B cell (primary cell): ENCODE data around the gene GPR61. TPM values are rescaled to one million over a fixed set of nuclear protein-coding genes. Genes with fewer than 3 reads are reported as not detected.

ENCODE experiments used
- ATAC-seq: fragments of 200-7000 bp; cut with Tn5 transposase; one replicate; pipeline ENCODE4 v1.10.0; 2021; ENCODE audit warnings: low read depth, mild to moderate bottlenecking, moderate number of reproducible peaks, moderate library complexity
- CTCF ChIA-PET: fragments of 350-600 bp; sonication (Branson Sonifier 250); formaldehyde crosslinking; loops from one replicate; lab custom pipeline; 2021; ENCODE audit warnings: antibody characterized with exemption, inconsistent platforms; lab: Charles Lee
- POLR2A ChIA-PET: fragments of 350-600 bp; sonication (Branson Sonifier 250); formaldehyde crosslinking; loops from one replicate; lab custom pipeline; 2021; ENCODE audit warnings: antibody characterized with exemption; lab: Charles Lee
- DNase-seq: peaks from one replicate; pipeline ENCODE4 v3.0.0; 2013
- H2AFZ ChIP-seq: 2 replicates; pipeline ENCODE4 v1.6.1; 2012; ENCODE audit warnings: mild to moderate bottlenecking, low read depth, low read length; ENCODE audit not compliant: insufficient read depth, poor library complexity, severe bottlenecking
- H3K27ac ChIP-seq, 2 donors: 1 replicate in 1 of 2; 2 replicates in 1 of 2; pipeline ENCODE4 v1.5.1; 2012 to 2013; ENCODE audit warnings: low read length in 2 of 2, mild to moderate bottlenecking in 2 of 2, moderate library complexity in 1 of 2
- H3K27me3 ChIP-seq, 4 experiments: fragments of 200-600 bp in 1 of 4; sonication (generic) in 1 of 4; replicated peaks in 1 of 4; 1 replicate in 2 of 4; 2 replicates in 2 of 4; pipeline versions ENCODE4 v1.6.1 to v1.7.0; 2013 to 2016; ENCODE audit warnings: low read length in 3 of 4, mild to moderate bottlenecking in 2 of 4, mixed read lengths in 1 of 4, moderate library complexity in 1 of 4; ENCODE audit not compliant: insufficient read depth in 4 of 4, control insufficient read depth in 3 of 4; ENCODE audit errors: control extremely low read depth in 1 of 4
- H3K36me3 ChIP-seq, 2 experiments: replicated peaks in 1 of 2; 1 replicate in 1 of 2; 2 replicates in 1 of 2; pipeline versions ENCODE4 v1.6.1 to v1.7.1; 2013; ENCODE audit warnings: low read length in 1 of 2; ENCODE audit not compliant: insufficient read depth in 2 of 2, control insufficient read depth in 1 of 2; ENCODE audit errors: control extremely low read depth in 1 of 2, extremely low read depth in 1 of 2
- H3K4me1 ChIP-seq, 2 donors: fragments of 200-600 bp in 1 of 2; sonication (generic) in 1 of 2; 1 replicate in 1 of 2; 2 replicates in 1 of 2; pipeline versions ENCODE4 v1.5.1 to v1.6.1; 2013 to 2017; ENCODE audit warnings: low read length in 2 of 2; ENCODE audit not compliant: control insufficient read depth in 2 of 2, insufficient read depth in 2 of 2
- H3K4me2 ChIP-seq: replicated peaks from 2 replicates; pipeline ENCODE3; 2012; ENCODE audit warnings: mild to moderate bottlenecking, low read depth, low read length; ENCODE audit not compliant: poor library complexity, severe bottlenecking
- H3K4me3 ChIP-seq, 5 experiments: fragments of 200-600 bp in 1 of 5; sonication (generic) in 1 of 5; 1 replicate in 3 of 5; 2 replicates in 2 of 5; pipeline versions ENCODE4 v1.5.1 to v1.7.0; 2011 to 2016; ENCODE audit warnings: low read length in 4 of 5, mild to moderate bottlenecking in 4 of 5, low read depth in 2 of 5, control low read depth in 1 of 5, moderate library complexity in 1 of 5; ENCODE audit not compliant: insufficient read depth in 1 of 5; ENCODE audit errors: control extremely low read depth in 1 of 5, extremely low read depth in 1 of 5
- H3K79me2 ChIP-seq: fragments of 200-600 bp; sonication (generic); one replicate; pipeline ENCODE4 v1.6.0; 2016; ENCODE audit warnings: low read length; ENCODE audit not compliant: control insufficient read depth, insufficient read depth
- H3K9ac ChIP-seq: fragments of 200-600 bp; sonication (generic); 2 replicates; pipeline ENCODE4 v1.6.1; 2017; ENCODE audit warnings: mild to moderate bottlenecking, low read length, moderate library complexity
- H3K9me3 ChIP-seq, 3 donors: one replicate each; pipeline versions ENCODE4 v1.6.1 to v1.7.1; 2013; ENCODE audit warnings: low read length in 2 of 3; ENCODE audit not compliant: control insufficient read depth in 2 of 3, insufficient read depth in 1 of 3; ENCODE audit errors: control extremely low read depth in 1 of 3
- H4K20me1 ChIP-seq: 2 replicates; pipeline ENCODE4 v1.6.0; 2012; ENCODE audit warnings: mild to moderate bottlenecking, low read length; ENCODE audit not compliant: insufficient read depth, control insufficient read depth, poor library complexity, severe bottlenecking
- H3K27ac Mint-ChIP-seq: one replicate; pipeline ENCODE4 v1.8.0; 2021; ENCODE audit warnings: mixed read lengths
- H3K27me3 Mint-ChIP-seq: one replicate; pipeline ENCODE4 v1.8.0; 2021; ENCODE audit warnings: mixed read lengths
- H3K4me1 Mint-ChIP-seq: one replicate; pipeline ENCODE4 v1.8.0; 2021; ENCODE audit warnings: mixed read lengths
- H3K4me3 Mint-ChIP-seq: one replicate; pipeline ENCODE4 v1.8.0; 2021; ENCODE audit warnings: mixed read lengths
- H3K9me3 Mint-ChIP-seq: one replicate; pipeline ENCODE4 v1.8.0; 2022; ENCODE audit warnings: mixed read lengths; ENCODE audit not compliant: insufficient read depth
- EZH2 ChIP-seq: IDR thresholded peaks from 2 replicates; pipeline ENCODE4 v1.6.1; 2012; ENCODE audit warnings: borderline replicate concordance, low read depth, mild to moderate bottlenecking, moderate library complexity, low read length; ENCODE audit not compliant: insufficient read depth, poor library complexity, severe bottlenecking
- WGBS: methylation state at CpG from one replicate; pipeline ENCODE4 v1.1.5; 2013; ENCODE audit warnings: missing lambda C conversion rate; ENCODE audit not compliant: insufficient coverage; 5-methylcytosine and 5-hydroxymethylcytosine counted together
- intact Hi-C: fragments of 100-400 bp; cut with micrococcal nuclease; formaldehyde crosslinking; loops from one replicate; pipeline ENCODE4 v1.10.0; 2022
- polyA plus RNA-seq: library from polyadenylated mRNA; depleted of rRNA; stranded (reverse); fragments of >200 nt; gene quantifications from 2 replicates; pipeline ENCODE4 v1.2.3, GENCODE V29; 2012
- total RNA-seq, 2 donors: library from RNA; stranded (reverse); fragments of 120-200 nt in 1 of 2; gene quantifications; 1 replicate in 1 of 2; 2 replicates in 1 of 2; pipeline versions ENCODE4 v1.2.3 to v1.2.4, GENCODE V29; 2013 to 2022
- TF ChIP-seq, protein P1 (sequence below): fragments of 200-600 bp; IDR thresholded peaks from one replicate; pipeline ENCODE4 v1.8.0; 2022; ENCODE audit warnings: antibody characterized with exemption, mild to moderate bottlenecking

Gene GPR61
- total and polyA plus RNA-seq, 2 donors (not counting 1 experiment from before 2014, with no cell fraction given): not detected

- Histone ChIP-seq H4K20me1 (peaks cover 96% of the 10 kb centered on the region), H3K27ac (no peak overlapping the region), H3K9me3 (no peaks in the 10 kb centered on the region), H2AFZ (no peak overlapping the region), H3K79me2 (peaks cover 100% of the 10 kb centered on the region), H3K36me3 (no peaks in the 10 kb centered on the region), H3K4me1 (peaks cover 7 to 25% of the 10 kb centered on the region in 2 donors), H3K9ac (no peak overlapping the region), H3K4me3 (no peak overlapping the region), H3K4me2 (no peak overlapping the region), H3K27me3 (no peaks in the 10 kb centered on the region)
- ChIA-PET CTCF (interaction anchor here (2.6 kb wide), 1 partner anchor 81 kb away, joined by 10 read pairs; no protein-coding TSS in a partner anchor), POLR2A (no interaction called here)
- no peak overlapping the region for H3K27ac Mint-ChIP-seq
- H3K4me3 Mint-ChIP-seq: no peak overlapping the region
- intact Hi-C loops: no loop called here
- peaks cover 72% of the 10 kb centered on the region for H3K4me1 Mint-ChIP-seq
- no peaks in the 10 kb centered on the region for H3K9me3 Mint-ChIP-seq
- ATAC-seq: no peak
- no peak for DNase-seq
- TF ChIP-seq, protein P1, sequence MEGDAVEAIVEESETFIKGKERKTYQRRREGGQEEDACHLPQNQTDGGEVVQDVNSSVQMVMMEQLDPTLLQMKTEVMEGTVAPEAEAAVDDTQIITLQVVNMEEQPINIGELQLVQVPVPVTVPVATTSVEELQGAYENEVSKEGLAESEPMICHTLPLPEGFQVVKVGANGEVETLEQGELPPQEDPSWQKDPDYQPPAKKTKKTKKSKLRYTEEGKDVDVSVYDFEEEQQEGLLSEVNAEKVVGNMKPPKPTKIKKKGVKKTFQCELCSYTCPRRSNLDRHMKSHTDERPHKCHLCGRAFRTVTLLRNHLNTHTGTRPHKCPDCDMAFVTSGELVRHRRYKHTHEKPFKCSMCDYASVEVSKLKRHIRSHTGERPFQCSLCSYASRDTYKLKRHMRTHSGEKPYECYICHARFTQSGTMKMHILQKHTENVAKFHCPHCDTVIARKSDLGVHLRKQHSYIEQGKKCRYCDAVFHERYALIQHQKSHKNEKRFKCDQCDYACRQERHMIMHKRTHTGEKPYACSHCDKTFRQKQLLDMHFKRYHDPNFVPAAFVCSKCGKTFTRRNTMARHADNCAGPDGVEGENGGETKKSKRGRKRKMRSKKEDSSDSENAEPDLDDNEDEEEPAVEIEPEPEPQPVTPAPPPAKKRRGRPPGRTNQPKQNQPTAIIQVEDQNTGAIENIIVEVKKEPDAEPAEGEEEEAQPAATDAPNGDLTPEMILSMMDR: no peak
- no peak for TF ChIP-seq EZH2
- H3K27me3 Mint-ChIP-seq: no peaks in the 10 kb centered on the region
Measured at GRCh38 chr1:109559995-109560394, 20.3 kb downstream of the GPR61 start.

GRCh38 chr1:109564194-109564878 lies 24.7 kb downstream of the GPR61 start:
- ATAC-seq: no peak
- H3K4me3 Mint-ChIP-seq: no peak overlapping the region
- intact Hi-C loops: no loop called here

More at GRCh38 chr1:109564194-109564878, 24.7 kb downstream of the GPR61 start:
- H3K79me2 ChIP-seq: peaks cover 100% of the 10 kb centered on the region
- H3K4me3 ChIP-seq: no peak overlapping the region
- no peaks in the 10 kb centered on the region for H3K9me3 Mint-ChIP-seq
- H2AFZ ChIP-seq: no peak overlapping the region
- H3K27me3 ChIP-seq: no peaks in the 10 kb centered on the region
- H3K4me2 ChIP-seq: no peak overlapping the region
- 100% methylated on average over 3 of the region's 7 CpGs for WGBS
- no peaks in the 10 kb centered on the region for H3K27me3 Mint-ChIP-seq
- H3K4me1 ChIP-seq: peaks cover 13 to 33% of the 10 kb centered on the region in 2 donors
- POLR2A ChIA-PET: no interaction called here
- H3K9me3 ChIP-seq: no peaks in the 10 kb centered on the region
- no peak for DNase-seq
- peaks cover 51% of the 10 kb centered on the region for H3K4me1 Mint-ChIP-seq
- no peak for TF ChIP-seq EZH2
- TF ChIP-seq, protein P1: no peak
- peaks cover 69% of the 10 kb centered on the region for H4K20me1 ChIP-seq
- no peak overlapping the region for H3K27ac ChIP-seq
- CTCF ChIA-PET: interaction anchor here (0.7 kb wide), 2 partner anchors 75 to 337 kb away, joined by 3 read pairs; no protein-coding TSS in a partner anchor
- H3K27ac Mint-ChIP-seq: no peak overlapping the region
- no peak overlapping the region for H3K9ac ChIP-seq
- H3K36me3 ChIP-seq: no peaks in the 10 kb centered on the region
